Esophagus mucosa (tissue), 1 donor: ENCODE data around the gene WDFY3. TPM values are rescaled to one million over a fixed set of nuclear protein-coding genes. Genes with fewer than 3 reads are reported as not detected.
A peak's percentile ranks its signal among the peaks of the same experiment; 100 is the strongest.
"Not testable (repeated sequence)": the region's sequence is repeated elsewhere in the genome, so short reads cannot be mapped to it uniquely, and the experiment has no call there.

Source experiments
- ATAC-seq: fragments of 200-7000 bp; cut with Tn5 transposase; one replicate; pipeline ENCODE4 v1.9.1; 2020
- total RNA-seq: library from RNA; stranded (reverse); gene quantifications from one replicate; pipeline ENCODE4 v1.2.4, GENCODE V29; 2023
- donor health status: DM: yes; HTN: yes; CAD: no.

Gene WDFY3
- total RNA-seq, 1 donor from 2014 or later, result 46.7 TPM

DNA sequence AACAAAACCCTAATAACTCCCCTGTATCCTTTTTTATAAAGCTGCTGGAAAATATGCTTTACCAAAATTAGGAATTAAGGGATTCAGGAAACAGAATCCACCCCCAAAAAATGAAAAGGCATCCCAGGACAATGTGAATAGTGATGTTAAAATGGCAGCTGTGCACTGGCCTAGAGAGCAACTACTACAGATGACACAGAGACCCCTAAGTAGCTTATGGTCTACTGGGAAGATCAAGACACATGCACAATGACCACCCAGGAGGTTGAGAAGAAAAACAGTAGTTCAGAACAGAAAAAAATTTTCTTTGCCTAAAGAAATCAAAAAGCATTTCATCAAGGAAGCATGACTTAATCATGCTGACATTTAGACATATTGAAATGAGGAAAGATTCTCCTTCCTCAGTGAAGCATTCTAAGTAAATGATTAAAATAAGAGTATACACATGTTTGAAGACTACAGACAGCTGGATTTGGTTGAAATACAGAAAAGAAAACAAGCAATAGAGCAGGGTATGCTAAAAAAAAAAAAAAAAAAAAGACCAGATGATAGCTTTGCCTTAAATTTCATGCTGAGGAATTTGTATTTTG is 117.3 kb downstream of the WDFY3 start:
- ATAC-seq, result no peak

DNA sequence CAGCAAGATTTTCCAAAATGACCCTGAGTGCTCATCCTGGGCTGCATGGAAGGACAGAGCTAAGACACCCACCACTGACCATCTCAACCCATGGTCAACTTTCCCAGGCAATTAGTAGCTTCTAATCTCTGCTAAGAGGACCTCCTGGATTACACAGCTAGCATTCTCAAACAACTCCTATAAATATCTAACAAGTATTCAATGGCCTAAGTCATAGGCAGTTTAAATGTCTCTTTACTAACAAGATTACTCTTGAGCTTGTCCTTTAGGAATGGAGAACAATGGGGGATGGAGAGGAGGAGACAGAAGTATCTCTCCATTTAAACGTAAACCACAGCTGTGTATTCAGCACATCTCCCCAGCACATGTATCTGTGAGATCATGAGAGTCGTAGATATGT is 118.1 kb downstream of the WDFY3 start:
- no peak for ATAC-seq

DNA sequence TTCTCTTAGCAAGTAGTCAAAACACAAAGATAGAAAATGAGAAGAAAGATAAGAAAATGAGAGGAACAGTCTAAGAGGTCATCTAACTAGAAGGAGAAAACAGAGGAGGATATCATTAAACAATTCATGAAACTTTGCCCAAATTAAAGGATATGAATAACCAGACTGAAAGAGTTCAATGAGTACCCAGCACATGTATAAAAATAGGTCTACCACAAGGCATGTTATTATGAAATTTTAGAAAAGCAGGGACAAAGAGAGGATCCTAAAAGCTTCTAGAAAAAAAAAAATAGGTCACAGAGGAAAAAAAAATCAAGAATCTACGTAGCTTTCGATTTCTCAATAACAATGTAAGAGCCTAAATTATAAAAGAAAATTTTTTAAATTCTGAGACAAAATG is 118.5 kb downstream of the WDFY3 start:
- no peak for ATAC-seq

DNA sequence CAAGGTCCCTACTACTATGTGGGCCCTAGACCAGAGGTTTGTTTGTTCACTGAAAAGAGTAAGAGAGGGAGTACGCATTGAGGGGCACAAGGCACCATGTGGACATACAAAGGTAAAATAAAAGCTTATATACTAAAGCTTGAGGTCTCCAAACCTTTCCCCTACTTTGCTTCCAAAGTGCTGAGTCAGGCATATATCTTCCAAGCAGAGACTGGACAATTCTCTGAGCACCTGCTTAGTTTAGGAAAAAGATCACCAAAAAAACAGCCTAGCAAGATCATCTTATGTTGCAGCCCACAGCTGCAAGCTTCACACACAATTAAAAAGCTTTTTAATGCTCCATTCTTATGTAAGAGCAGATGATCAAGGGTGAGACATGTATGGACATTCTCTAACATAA is 119.5 kb downstream of the WDFY3 start:
- no peak for ATAC-seq

GRCh38 chr4:84841435-84841834 is 125.1 kb downstream of the WDFY3 start:
- no peak for ATAC-seq

- ATAC-seq, result no peak
Measured at GRCh38 chr4:84837751-84838150, 128.7 kb downstream of the WDFY3 start.

DNA sequence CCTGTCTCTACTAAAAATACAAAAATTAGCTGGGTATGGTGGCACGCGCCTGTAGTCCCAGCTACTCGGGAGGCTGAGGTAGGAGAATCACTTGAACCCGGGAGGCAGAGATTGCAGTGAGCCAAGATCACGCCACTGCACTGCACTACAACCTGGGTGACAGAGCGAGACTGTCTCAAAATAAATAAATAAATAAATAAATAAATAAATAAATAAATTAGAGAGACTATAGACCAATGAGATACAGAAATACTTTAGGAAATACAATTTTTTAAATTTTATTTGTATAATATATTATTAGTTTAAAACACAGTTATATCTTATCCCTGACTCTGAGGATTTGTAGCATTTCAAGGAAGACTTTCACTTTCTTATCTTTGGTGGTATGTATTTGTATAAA is 136.9 kb downstream of the WDFY3 start:
- not testable (repeated sequence) for ATAC-seq

DNA sequence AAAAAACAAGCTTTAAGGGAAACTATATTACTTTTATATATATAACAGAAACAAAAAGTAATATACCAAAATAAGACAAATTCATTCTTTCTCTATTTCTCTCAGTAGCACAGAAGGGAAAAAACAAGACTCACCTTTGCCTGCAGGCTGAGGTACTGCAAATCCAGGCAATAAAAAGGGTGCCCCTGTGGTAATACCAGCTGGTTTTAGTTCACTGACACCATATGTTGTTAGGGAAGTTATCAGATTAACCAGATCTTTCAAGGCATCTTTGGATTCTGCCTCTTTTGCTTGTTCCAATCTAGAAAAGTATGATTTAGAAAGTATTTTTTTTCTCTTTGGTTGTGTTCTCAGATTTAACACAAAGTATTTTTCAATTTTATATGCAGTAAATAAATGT is 139.8 kb downstream of the WDFY3 start:
- ATAC-seq, result no peak

- no peak for ATAC-seq
Measured at GRCh38 chr4:84825701-84826341, 140.7 kb downstream of the WDFY3 start.

DNA sequence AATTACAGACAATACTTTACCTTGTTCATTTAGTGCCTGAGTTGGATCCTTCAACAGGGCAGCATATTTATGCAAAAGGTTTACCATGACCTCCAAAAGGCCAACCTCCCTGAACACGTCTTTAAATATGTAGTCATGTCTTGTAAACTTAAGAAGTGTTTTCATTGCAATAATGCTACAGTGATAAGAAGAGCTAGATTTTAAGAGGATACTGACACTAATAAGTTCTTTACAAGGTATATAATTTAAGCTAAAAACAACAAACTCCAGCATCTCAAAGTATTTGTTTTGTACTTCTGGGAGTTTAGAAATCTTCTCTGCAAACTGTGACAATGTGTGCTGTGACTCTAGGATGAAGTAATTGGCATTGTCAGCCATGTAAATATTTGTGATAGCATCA is 145.4 kb downstream of the WDFY3 start:
- no peak for ATAC-seq

DNA sequence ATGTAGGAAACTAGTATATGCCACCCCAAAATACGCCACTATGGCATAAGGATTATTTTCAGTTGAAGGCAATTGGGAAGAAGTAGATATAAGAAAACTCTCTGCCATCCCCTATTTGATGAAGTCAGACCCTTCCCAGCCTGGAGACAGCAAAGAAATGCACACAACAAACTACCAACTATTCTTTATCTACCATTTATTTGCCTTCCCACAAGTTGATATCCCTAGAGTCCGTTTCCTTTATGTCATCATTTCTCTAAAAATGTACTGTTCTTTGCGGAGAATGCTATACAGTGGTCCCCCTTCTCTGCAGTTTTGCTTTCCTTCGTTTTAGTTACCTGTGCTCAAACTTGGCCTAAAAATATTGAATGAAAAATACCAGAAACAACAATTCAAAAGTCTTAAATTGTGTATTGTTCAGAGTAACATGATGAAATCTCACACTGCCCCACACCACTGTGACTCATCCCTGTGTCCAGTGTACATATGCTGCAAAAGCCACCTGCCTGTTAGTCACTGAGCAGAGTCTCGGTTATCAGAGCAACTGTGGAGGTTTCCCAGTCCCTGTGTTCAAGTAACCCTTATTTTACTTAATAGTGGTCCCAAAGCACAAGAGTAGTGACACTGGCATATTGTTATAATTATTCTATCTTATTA is 152.3 kb downstream of the WDFY3 start:
- peak; percentile 85 for ATAC-seq

DNA sequence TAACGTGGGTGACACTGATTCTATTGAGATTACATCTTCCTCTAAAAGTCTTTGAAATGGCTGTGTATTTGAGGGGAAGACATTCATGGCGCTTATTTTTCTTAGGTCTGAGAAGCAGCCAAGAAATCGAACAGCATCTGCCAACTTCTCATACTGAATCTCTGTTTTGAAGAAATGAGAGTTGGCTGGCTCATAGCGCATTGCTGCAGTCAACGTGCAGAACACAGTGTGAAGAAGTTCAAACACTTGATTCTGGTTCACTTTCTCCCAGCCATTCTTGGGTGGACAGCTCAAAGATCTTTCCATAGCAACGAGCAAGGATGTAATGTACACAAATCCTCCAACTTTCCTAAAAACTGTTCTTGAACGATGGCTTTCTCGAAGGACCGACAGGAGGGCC is 156.5 kb downstream of the WDFY3 start:
- no peak for ATAC-seq

GRCh38 chr4:84808332-84808731 is 158.2 kb downstream of the WDFY3 start:
- no peak for ATAC-seq

DNA sequence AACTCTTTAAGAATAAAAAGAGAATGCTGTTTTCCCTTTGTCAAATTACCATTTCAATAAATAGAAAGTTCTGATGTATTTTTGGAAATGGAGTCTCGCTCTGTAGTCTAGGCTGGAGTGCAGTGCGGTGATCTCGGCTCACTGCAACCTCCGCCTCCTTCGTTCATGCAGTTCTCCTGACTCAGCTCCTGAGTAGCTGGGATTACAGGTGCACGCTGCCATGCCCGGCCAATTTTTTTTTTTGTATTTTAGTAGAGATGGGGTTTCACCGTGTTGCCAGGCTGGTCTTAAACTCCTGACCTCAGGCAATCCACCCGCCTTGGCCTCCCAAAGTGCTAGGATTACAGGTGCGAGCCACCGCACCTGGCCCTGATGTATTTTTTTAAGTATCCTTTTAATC is 159.9 kb downstream of the WDFY3 start:
- not testable (repeated sequence) for ATAC-seq

GRCh38 chr4:84804136-84804535 is 162.4 kb downstream of the WDFY3 start:
- no peak for ATAC-seq

DNA sequence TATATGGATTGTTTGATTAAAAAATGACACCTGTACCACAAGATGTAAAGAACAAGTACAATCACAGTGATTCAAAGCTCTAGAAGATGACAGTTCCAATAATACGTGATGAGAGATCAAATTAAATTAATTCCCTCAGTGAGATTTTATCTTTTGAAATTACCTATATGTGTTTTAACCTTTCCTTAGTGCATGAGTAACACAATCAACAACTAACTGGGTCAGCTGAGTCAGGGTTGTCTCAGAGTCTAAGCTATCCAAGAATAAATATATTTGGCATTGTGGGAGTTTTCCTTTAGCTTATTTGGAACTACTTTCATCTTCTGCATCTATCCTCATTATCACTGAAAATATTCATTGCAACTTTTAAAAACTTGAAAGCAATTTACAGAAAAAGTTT is 162.8 kb downstream of the WDFY3 start:
- no peak for ATAC-seq

GRCh38 chr4:84803116-84803515 is 163.4 kb downstream of the WDFY3 start:
- ATAC-seq, result no peak

GRCh38 chr4:84800256-84800655 is 166.2 kb downstream of the WDFY3 start:
- ATAC-seq, result peak; percentile 82

DNA sequence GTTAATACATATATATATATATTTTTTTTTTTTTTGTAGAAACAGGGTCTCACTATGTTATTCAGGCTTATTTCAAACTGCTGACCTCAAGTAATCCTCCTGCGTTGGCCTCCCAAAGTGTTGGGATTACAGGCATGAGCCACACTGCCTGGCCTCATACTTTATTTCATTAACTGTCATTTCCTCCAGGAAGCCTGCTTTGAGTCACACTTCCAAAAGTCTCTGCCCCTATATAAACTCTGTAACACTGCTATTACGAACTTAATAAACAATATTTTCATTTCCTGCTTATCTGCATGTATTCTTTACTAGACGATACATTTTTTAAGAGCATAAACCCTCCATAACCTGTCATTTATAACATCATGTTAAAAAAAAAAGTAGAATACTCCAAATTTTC is 167.2 kb downstream of the WDFY3 start:
- no peak for ATAC-seq

DNA sequence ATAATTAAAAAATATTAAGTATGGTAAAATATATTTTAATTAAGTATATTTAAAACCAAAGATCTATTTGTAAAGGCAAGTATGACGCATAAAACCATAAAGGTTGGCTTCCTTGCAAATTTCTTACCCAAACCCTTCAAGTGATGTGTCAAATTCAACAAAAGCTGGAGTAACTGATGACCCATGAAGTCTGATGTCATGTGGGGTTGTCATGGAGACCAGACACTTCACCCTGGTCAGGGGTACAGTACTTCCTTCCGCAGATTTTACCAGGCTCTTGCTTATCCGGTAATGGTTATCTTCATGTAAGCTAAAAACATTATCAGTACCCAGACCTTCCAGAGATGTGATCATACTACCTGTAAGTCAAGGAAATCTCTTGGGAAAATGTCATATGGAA is 170.1 kb downstream of the WDFY3 start:
- no peak for ATAC-seq

DNA sequence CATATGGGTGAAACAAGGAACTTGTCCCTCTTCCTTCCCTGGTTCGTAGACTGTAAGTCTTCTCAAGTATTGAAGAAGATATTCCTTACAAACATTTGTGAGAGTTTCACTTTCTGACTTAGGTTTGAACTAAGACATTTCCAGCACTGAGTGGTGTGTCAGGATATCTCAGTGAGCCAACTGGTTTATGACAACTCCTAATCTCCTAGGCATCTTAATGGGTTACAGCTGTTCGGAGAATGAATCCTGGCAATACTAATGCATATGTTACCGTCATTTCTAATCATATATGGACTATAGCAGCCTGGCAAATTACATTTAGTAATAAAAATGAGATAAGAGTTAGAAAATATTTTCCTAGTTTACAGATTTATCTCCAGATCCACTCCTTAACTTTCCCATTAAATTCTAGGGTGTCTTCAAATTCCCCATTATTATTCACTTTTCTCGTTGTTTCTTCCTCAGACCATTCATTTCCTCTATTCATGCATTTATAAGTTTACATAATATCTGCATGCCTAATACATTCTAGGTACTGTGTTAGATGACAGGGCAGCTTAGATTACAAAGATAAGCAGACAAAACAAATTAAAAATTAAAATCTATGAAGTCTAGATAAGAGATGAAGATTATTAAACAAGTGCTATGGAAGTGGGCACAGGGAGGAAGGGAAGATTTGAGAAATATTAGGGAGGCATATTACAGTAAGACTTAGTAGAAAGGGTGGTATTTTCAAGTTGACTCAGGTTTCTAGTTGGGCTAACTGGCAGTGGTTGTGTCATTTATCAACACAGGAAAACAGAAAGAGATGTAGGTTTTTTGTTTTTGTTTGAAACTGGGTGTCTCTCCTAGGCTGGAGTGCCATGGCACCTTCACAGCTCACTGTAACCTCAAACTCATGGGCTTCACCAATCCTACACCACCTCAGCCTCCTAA is 173.9 kb downstream of the WDFY3 start:
- no peak for ATAC-seq

DNA sequence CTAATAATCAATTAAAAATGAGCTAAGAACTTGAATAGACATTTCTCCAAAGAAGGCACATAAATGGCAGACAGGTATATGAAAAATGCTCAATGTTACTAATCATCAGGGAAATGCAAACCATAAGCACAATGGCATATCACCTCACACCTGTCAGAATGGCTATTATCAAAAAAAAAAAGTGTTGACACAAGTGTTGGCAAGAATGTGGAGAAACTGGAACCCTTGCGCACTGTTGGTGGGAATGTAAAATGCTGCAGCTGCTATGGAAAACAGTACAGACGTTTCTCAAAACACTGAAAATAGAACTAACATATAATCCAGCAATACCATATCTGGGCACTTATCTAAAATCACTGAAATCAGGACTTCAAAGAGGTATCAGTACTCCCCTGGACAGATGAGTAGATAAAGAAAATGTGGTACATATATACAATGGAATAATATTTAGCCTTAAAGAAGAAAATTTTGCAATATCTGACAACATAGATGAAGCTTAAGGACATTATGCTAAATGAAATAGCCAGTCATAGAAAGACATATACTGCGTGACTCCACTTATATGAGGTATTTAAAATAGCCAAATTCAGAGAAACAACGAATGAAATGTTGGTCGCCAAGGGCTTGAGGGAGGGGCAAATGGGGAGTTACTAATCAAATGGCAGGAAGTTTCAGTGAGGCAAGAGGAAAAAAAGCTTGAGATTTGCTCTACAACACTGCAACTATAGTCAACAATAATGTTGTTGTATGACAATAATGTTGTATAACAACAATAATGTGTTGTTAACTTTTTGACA is 175.5 kb downstream of the WDFY3 start:
- ATAC-seq, result no peak
